Kidney epithelial cell (primary cell): ENCODE data around the gene MAP1LC3A. TPM values are rescaled to one million over a fixed set of nuclear protein-coding genes. Genes with fewer than 3 reads are reported as not detected.
A peak's percentile ranks its signal among the peaks of the same experiment; 100 is the strongest.
"Not testable (repeated sequence)": the region's sequence is repeated elsewhere in the genome, so short reads cannot be mapped to it uniquely, and the experiment has no call there.

Experiments used
- DNase-seq: peaks from one replicate; pipeline ENCODE4 v3.0.0-alpha.2; 2010; ENCODE audit warnings: low read depth
- H3K27me3 ChIP-seq: 2 replicates; pipeline ENCODE4 v1.6.0; 2011; ENCODE audit warnings: low read length; ENCODE audit not compliant: control insufficient read depth, insufficient read depth
- H3K36me3 ChIP-seq: 2 replicates; pipeline ENCODE4 v1.5.1; 2011; ENCODE audit warnings: low read length; ENCODE audit not compliant: control insufficient read depth, insufficient read depth
- H3K4me3 ChIP-seq: 2 replicates; pipeline ENCODE4 v1.5.1; 2011; ENCODE audit warnings: low read depth, mild to moderate bottlenecking, control low read depth, low read length
- total RNA-seq: library from RNA; depleted of rRNA; stranded (reverse); fragments of >200 nt; gene quantifications from 2 replicates; pipeline ENCODE4 v1.2.3, GENCODE V29; 2015
- TF ChIP-seq, protein P1 (sequence below): IDR thresholded peaks from 2 replicates; pipeline ENCODE4 v1.5.1; 2011; ENCODE audit warnings: mild to moderate bottlenecking, moderate library complexity, low read length, control low read depth, inconsistent platforms; ENCODE audit not compliant: insufficient read depth, poor library complexity, severe bottlenecking

The MAP1LC3A gene
- total RNA-seq, result 63.0 and 72.5 TPM in 2 replicates

DNA sequence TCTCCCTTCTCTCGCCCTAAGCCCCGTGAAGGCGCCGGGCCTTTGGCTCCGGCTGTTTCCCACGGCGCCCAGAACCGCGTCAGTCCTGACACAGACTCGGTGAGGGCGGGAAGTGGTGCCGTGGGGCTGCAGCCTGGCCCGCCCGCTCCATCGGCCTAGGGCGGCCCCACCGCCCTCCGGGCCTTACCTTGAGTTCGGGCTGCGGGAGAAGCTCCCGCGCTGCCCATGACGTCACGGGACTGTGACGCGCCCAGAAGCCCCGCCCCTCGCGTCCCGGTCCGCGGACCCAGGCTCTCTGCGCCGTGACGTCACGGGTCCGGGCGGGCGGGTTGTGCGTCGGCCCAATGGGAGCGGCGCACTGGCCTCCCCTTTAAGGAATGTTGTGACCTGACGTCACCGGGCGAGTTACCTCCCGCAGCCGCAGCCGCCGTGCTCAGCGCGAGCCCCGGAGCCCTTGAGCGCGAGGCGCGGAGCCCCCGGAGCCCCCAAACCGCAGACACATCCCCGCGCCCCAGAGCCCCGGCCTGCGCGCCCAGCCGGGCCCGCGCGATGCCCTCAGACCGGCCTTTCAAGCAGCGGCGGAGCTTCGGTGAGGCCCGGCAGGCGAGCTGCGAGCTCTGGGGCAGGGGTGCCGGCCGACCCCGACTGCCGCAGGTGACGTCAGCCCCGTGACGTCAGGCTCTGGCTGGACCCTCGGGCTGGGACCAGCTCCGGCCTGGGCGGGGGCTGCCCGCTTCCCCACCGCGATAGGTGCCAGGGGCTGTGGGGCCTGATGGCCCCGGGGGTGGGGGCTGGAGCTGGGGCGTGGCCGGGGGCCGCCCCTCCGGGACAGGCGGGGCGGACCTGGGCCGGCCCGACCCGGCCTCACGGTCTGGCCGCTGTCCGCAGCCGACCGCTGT lies at the start of gene MAP1LC3A:
TSS of gene MAP1LC3A (plus strand) at position 399 of the 899 bp plus-strand sequence. CDS start at position 550, 151 bp downstream.
- DNase-seq, result peak; percentile 57
- no peaks in the 10 kb centered on the region for H3K27me3 ChIP-seq
- no peaks in the 10 kb centered on the region for H3K36me3 ChIP-seq
- TF ChIP-seq, protein P1, sequence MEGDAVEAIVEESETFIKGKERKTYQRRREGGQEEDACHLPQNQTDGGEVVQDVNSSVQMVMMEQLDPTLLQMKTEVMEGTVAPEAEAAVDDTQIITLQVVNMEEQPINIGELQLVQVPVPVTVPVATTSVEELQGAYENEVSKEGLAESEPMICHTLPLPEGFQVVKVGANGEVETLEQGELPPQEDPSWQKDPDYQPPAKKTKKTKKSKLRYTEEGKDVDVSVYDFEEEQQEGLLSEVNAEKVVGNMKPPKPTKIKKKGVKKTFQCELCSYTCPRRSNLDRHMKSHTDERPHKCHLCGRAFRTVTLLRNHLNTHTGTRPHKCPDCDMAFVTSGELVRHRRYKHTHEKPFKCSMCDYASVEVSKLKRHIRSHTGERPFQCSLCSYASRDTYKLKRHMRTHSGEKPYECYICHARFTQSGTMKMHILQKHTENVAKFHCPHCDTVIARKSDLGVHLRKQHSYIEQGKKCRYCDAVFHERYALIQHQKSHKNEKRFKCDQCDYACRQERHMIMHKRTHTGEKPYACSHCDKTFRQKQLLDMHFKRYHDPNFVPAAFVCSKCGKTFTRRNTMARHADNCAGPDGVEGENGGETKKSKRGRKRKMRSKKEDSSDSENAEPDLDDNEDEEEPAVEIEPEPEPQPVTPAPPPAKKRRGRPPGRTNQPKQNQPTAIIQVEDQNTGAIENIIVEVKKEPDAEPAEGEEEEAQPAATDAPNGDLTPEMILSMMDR, result no peak
- peak within 1 kb of the TSS; percentile 65 for H3K4me3 ChIP-seq

DNA sequence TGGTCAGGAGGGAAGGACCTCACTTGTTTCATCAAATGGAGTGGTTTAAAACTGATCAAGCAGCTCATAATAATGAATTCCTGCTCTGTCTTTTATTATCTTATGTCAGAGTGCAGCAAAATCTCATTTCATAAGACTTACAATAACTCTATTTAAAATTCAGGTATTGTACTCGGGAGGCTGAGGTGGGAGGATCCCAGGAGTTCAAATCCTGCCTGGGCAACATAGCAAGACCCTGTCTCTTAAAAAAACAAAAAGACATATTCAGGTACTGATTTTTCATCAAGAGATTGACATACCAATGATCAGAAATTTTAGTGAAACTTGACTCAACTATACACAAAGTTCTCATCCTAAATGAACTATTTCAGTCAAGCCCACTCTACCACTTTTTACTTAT lies 47.9 kb upstream of the MAP1LC3A start:
- no peak for DNase-seq
- Histone ChIP-seq H3K36me3 (no peaks in the 10 kb centered on the region), H3K27me3 (no peaks in the 10 kb centered on the region), H3K4me3 (no peak overlapping the region)
- TF ChIP-seq, protein P1, result no peak

DNA sequence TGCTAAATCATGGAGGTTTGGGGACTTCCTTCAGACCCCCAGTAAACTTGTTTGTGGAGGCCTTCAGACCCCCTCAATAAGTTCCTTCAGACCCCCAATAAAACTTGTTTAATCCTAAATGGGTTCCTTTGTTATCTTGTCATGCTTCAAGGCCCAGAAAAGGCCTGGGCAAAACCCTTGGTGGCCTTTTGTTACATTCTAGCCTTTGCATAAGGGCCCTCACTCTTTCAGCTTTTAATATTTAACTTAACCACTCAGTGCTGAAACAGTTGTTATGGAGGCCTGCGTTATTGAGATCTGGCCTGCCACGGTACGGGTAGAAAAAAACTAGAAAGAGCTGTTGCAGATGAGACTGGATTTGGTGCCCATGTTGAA lies 46.6 kb upstream of the MAP1LC3A start:
- Histone ChIP-seq H3K36me3 (no peaks in the 10 kb centered on the region), H3K27me3 (no peaks in the 10 kb centered on the region), H3K4me3 (no peak overlapping the region)
- TF ChIP-seq, protein P1, result no peak
- DNase-seq, result no peak

DNA sequence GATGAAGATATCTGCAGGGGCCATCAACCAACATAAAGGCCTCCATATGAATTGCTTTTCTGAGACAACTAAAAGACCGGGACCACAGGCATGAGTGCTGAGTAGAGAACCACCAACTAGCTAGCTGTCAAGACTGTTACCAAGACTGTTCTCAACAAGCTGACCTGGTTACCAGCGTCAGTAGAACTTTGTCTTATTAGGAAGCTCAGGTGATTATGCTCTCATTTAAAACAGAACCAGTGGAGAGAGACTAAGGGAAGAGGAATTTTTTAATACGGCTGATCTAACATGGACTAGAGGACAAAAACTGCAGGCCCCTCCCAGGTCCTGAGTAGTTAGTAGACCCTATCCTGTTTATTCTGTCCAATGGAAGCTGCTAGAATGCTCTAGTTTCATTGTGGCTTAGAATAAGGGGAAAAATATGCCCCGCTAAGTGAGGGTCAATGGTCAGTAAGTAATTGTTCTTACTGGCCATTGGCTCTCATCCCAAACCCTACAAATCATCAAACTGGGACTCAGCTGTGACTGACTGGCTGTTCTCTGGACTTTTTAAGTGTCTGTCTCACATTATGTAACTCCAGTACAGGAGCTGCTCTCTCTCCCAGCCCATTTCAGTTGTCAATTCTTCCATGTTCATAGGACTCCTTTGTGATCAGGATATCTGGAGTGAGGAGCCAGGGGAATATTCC lies 46.1 kb upstream of the MAP1LC3A start:
- DNase-seq, result no peak
- Histone ChIP-seq H3K4me3 (no peak overlapping the region), H3K36me3 (no peaks in the 10 kb centered on the region), H3K27me3 (no peaks in the 10 kb centered on the region)
- TF ChIP-seq, protein P1, result no peak

DNA sequence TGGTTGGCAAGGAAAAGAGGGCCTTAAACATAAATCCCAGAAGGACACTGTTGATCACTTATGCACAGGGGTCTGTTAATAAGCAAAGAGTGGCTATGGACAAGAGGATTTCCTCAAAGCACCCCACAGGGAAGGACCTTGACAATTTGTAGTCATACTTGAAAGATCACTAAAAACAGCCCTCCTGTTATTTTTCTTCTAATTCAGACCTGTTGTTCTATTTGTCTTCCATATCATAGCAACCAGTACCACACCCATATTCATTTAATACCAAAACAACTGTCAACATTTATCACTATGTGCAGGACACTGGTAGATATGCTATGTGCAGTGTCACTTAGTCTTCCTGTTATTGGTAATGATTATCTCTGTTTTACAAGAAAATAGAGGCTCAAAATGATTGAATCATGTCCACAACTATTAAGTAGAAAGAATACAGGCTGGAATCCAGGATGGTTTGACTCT lies 45.5 kb upstream of the MAP1LC3A start:
- no peaks in the 10 kb centered on the region for H3K27me3 ChIP-seq
- H3K36me3 ChIP-seq, result no peaks in the 10 kb centered on the region
- DNase-seq, result no peak
- TF ChIP-seq, protein P1, result no peak
- no peak overlapping the region for H3K4me3 ChIP-seq

DNA sequence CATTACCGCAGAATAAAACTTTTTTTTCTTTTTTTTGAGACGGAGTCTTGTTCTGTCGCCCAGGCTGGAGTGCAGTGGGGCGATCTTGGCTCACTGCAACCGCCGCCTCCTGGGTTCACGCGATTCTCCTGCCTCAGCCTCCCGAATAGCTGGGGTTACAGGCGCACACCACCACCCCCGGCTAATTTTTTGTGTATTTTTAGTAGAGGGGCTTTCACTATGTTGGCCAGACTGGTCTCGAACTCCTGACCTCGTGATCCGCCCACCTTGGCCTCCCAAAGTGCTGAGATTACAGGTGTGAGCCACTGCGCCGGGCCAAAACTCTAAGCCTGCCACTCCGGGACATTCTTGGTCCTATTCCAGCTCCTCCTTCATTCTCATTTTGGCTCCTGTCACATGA lies 44.5 kb upstream of the MAP1LC3A start:
- not testable (repeated sequence) for H3K27me3 ChIP-seq, H3K4me3 ChIP-seq, H3K36me3 ChIP-seq, DNase-seq
